ENCODE measurements around the gene FXR2. TPM values are rescaled to one million over a fixed set of nuclear protein-coding genes. Genes with fewer than 3 reads are reported as not detected.

FXR2 gene
- total RNA-seq = 29.3 TPM
- 59.2 TPM for polyA plus RNA-seq (ENCODE audit: insufficient read depth, low read depth, low replicate concordance)
- long read RNA-seq, donor 1, partial matches to known transcripts = 0 of 4 reads
- long read RNA-seq, donor 1, other reads (novel, unspliced or antisense) = 0 of 4 reads
- long read RNA-seq, donor 2, partial matches to known transcripts = 7 of 21 reads
- long read RNA-seq, donor 2, other reads (novel, unspliced or antisense) = 13 of 21 reads
- long read RNA-seq, donor 3, partial matches to known transcripts = 0 of 1 reads
- long read RNA-seq, donor 3, other reads (novel, unspliced or antisense) = 0 of 1 reads
- long read RNA-seq, donor 4, transcript FXR2-201 (17 exons, 2,957 nt) = major isoform, 5 of 5 reads
- long read RNA-seq, donor 4, partial matches to known transcripts = 0 of 5 reads
- long read RNA-seq, donor 4, other reads (novel, unspliced or antisense) = 0 of 5 reads
- long read RNA-seq, donor 5 = 0 reads
- long read RNA-seq, donor 6, partial matches to known transcripts = 0 of 1 reads
- long read RNA-seq, donor 6, other reads (novel, unspliced or antisense) = 0 of 1 reads
- long read RNA-seq, donor 7, transcript FXR2-201 (17 exons, 2,957 nt) = major isoform, 24 of 45 reads
- long read RNA-seq, donor 7, partial matches to known transcripts = 15 of 45 reads
- long read RNA-seq, donor 7, other reads (novel, unspliced or antisense) = 6 of 45 reads
- long read RNA-seq, donor 8, partial matches to known transcripts = 0 of 2 reads
- long read RNA-seq, donor 8, other reads (novel, unspliced or antisense) = 0 of 2 reads
- long read RNA-seq, donor 9, partial matches to known transcripts = 0 of 2 reads
- long read RNA-seq, donor 9, other reads (novel, unspliced or antisense) = 0 of 2 reads
- long read RNA-seq, donor 10, partial matches to known transcripts = 0 of 1 reads
- long read RNA-seq, donor 10, other reads (novel, unspliced or antisense) = 0 of 1 reads

- peak within 1 kb of the TSS; percentile 76 to 93 (median 81) for H3K4me3 ChIP-seq (ENCODE audit: low read length in 3 of 3)
- peak; percentile 41 for TF ChIP-seq CTCF (IDR thresholded peaks at IDR 0.05; ENCODE audit: borderline replicate concordance, extremely low read depth, insufficient read depth)
- peaks cover 4 to 22% (median 17%) of the 10 kb centered on the region in 3 donors for H3K4me1 ChIP-seq (ENCODE audit: control insufficient read depth in 2 of 3, insufficient read depth in 2 of 3, low read depth in 1 of 3, low read length in 3 of 3)
- H3K27me3 ChIP-seq (ENCODE audit: control insufficient read depth, insufficient read depth, low read length) = no peaks in the 10 kb centered on the region
- H3K9me3 ChIP-seq (ENCODE audit: control insufficient read depth in 2 of 3, insufficient read depth in 1 of 3, low read length in 3 of 3) = no peaks in the 10 kb centered on the region
- peak within 1 kb of the TSS; percentile 52 to 93 (median 78) for H3K9ac ChIP-seq (ENCODE audit: low read length in 3 of 3)
- DNase-seq (peak; percentile 100), FAIRE-seq (peak; percentile 92)
- peaks cover 0 to 3% (median 2%) of the 10 kb centered on the region in 3 donors for H3K36me3 ChIP-seq (ENCODE audit: control insufficient read depth in 2 of 3, insufficient read depth in 3 of 3, low read length in 3 of 3)
- intact Hi-C loops (cut with DNase I) = no loop called here
- peak within 1 kb of the TSS; percentile 76 to 87 for H3K27ac ChIP-seq (ENCODE audit: low read depth in 2 of 2, low read length in 2 of 2)
Observed at GRCh38 chr17:7614425-7615264, at the start of gene FXR2. TSS of gene FXR2 (minus strand) at chr17:7614897. CDS start at chr17:7614532, 365 bp downstream.

GRCh38 chr17:7656958-7657609, 42.4 kb upstream of the FXR2 start:
- TF ChIP-seq CTCF (IDR thresholded peaks at IDR 0.05; ENCODE audit: borderline replicate concordance, extremely low read depth, insufficient read depth) = no peak
- Histone ChIP-seq H3K27ac (ENCODE audit: low read depth in 2 of 2, low read length in 2 of 2) (no peak overlapping the region), H3K9me3 (ENCODE audit: control insufficient read depth in 2 of 3, insufficient read depth in 1 of 3, low read length in 3 of 3) (no peaks in the 10 kb centered on the region), H3K9ac (ENCODE audit: low read length in 3 of 3) (no peak overlapping the region), H3K36me3 (ENCODE audit: control insufficient read depth in 2 of 3, insufficient read depth in 3 of 3, low read length in 3 of 3) (no peaks in the 10 kb centered on the region), H3K4me1 (ENCODE audit: control insufficient read depth in 2 of 3, insufficient read depth in 2 of 3, low read depth in 1 of 3, low read length in 3 of 3) (peaks cover 0 to 2% (median 0%) of the 10 kb centered on the region in 3 donors), H3K4me3 (ENCODE audit: low read length in 3 of 3) (no peak overlapping the region), H3K27me3 (ENCODE audit: control insufficient read depth, insufficient read depth, low read length) (no peaks in the 10 kb centered on the region)
- FAIRE-seq (no peak), DNase-seq (peak; percentile 69 to 90 (median 74))
- intact Hi-C loops (cut with DNase I) = no loop called here

- H3K9ac ChIP-seq (ENCODE audit: low read length in 3 of 3) = no peak overlapping the region
- intact Hi-C loops (cut with DNase I) = no loop called here
- peaks cover 0 to 2% (median 2%) of the 10 kb centered on the region in 3 donors for H3K4me1 ChIP-seq (ENCODE audit: control insufficient read depth in 2 of 3, insufficient read depth in 2 of 3, low read depth in 1 of 3, low read length in 3 of 3)
- FAIRE-seq (no peak), DNase-seq (no peak)
- H3K27ac ChIP-seq (ENCODE audit: low read depth in 2 of 2, low read length in 2 of 2) = no peak overlapping the region
- H3K9me3 ChIP-seq (ENCODE audit: control insufficient read depth in 2 of 3, insufficient read depth in 1 of 3, low read length in 3 of 3) = no peaks in the 10 kb centered on the region
- no peaks in the 10 kb centered on the region for H3K36me3 ChIP-seq (ENCODE audit: control insufficient read depth in 2 of 3, insufficient read depth in 3 of 3, low read length in 3 of 3)
- no peak overlapping the region for H3K4me3 ChIP-seq (ENCODE audit: low read length in 3 of 3)
- TF ChIP-seq CTCF (IDR thresholded peaks at IDR 0.05; ENCODE audit: borderline replicate concordance, extremely low read depth, insufficient read depth) = no peak
- H3K27me3 ChIP-seq (ENCODE audit: control insufficient read depth, insufficient read depth, low read length) = no peaks in the 10 kb centered on the region
Observed at GRCh38 chr17:7655541-7655840, 40.8 kb upstream of the FXR2 start.

Data from kidney (tissue), 22 donors.